Vagina (tissue), 2 donors: ENCODE data around the gene EFCAB11. TPM values are rescaled to one million over a fixed set of nuclear protein-coding genes. Genes with fewer than 3 reads are reported as not detected.

Source experiments
- DNase-seq, 2 donors: peaks; one replicate each; pipeline ENCODE4 v3.0.0-alpha.2; 2017; ENCODE audit errors: extremely low spot score in 2 of 2
- H3K27ac ChIP-seq: fragments of 200-600 bp; sonication (generic); one replicate; pipeline ENCODE4 v1.5.1; 2019
- H3K27me3 ChIP-seq: fragments of 200-600 bp; sonication (generic); one replicate; pipeline ENCODE4 v1.5.1; 2019
- H3K36me3 ChIP-seq, 2 donors: fragments of 200-600 bp; sonication (generic); one replicate each; pipeline ENCODE4 v1.5.1; 2017 to 2019
- H3K4me1 ChIP-seq: fragments of 200-600 bp; sonication (generic); one replicate; pipeline ENCODE4 v1.5.1; 2019
- H3K4me3 ChIP-seq, 2 donors: fragments of 200-600 bp; sonication (generic); 1 replicate in 1 of 2; 2 replicates in 1 of 2; pipeline ENCODE4 v1.5.1; 2016 to 2019
- H3K9me3 ChIP-seq: fragments of 200-600 bp; sonication (generic); one replicate; pipeline ENCODE4 v1.5.1; 2019
- CTCF ChIP-seq, 3 experiments: fragments of 450-650 bp in 2 of 3; fragments of 200-600 bp in 1 of 3; sonication (generic) in 1 of 3; IDR thresholded peaks; one replicate each; pipeline ENCODE4 v1.5.1; 2017 to 2019; ENCODE audit warnings: antibody characterized with exemption in 3 of 3, mild to moderate bottlenecking in 2 of 3, moderate library complexity in 2 of 3
- POLR2A ChIP-seq, 2 donors: fragments of 450-650 bp; IDR thresholded peaks; one replicate each; pipeline ENCODE4 v1.6.1; 2017; ENCODE audit warnings: antibody characterized with exemption in 2 of 2, mild to moderate bottlenecking in 2 of 2, moderate library complexity in 2 of 2
- POLR2AphosphoS5 ChIP-seq, 2 donors: sonication (generic); formaldehyde crosslinking; IDR thresholded peaks; one replicate each; pipeline ENCODE4 v1.9.0; 2017; ENCODE audit warnings: antibody characterized with exemption in 2 of 2, mild to moderate bottlenecking in 2 of 2, low read depth in 1 of 2; ENCODE audit not compliant: insufficient read depth in 1 of 2
- intact Hi-C: fragments of 100-400 bp; cut with DNase I; formaldehyde crosslinking; loops from one replicate; pipeline ENCODE4 v1.15.1; 2023
- total RNA-seq: library from RNA; depleted of rRNA; stranded (reverse); fragments of >200 nt; gene quantifications from one replicate; pipeline ENCODE4 v1.2.3, GENCODE V29; 2016

Gene EFCAB11
- total RNA-seq, 1 donor from 2014 or later: 9.6 TPM

GRCh38 chr14:89823743-89824142 lies 130.8 kb downstream of the EFCAB11 start:
- DNase-seq: no peak
- Histone ChIP-seq H3K9me3 (no peaks in the 10 kb centered on the region), H3K27me3 (no peaks in the 10 kb centered on the region), H3K36me3 (no peaks in the 10 kb centered on the region), H3K4me3 (no peak overlapping the region), H3K27ac (no peak overlapping the region), H3K4me1 (no peaks in the 10 kb centered on the region)
- no peak for TF ChIP-seq CTCF (IDR thresholded peaks at IDR 0.05)
- TF ChIP-seq POLR2A (IDR thresholded peaks at IDR 0.05): no peak
- no peak for TF ChIP-seq POLR2AphosphoS5 (IDR thresholded peaks at IDR 0.05; ENCODE audit: insufficient read depth in 1 of 2, low read depth in 1 of 2)
- intact Hi-C loops: no loop called here

- Histone ChIP-seq H3K27me3 (no peaks in the 10 kb centered on the region), H3K36me3 (no peaks in the 10 kb centered on the region), H3K9me3 (no peaks in the 10 kb centered on the region), H3K4me3 (no peak overlapping the region), H3K27ac (no peak overlapping the region), H3K4me1 (no peaks in the 10 kb centered on the region)
- no peak for TF ChIP-seq POLR2A (IDR thresholded peaks at IDR 0.05)
- no peak for TF ChIP-seq CTCF (IDR thresholded peaks at IDR 0.05)
- TF ChIP-seq POLR2AphosphoS5 (IDR thresholded peaks at IDR 0.05; ENCODE audit: insufficient read depth in 1 of 2, low read depth in 1 of 2): no peak
- intact Hi-C loops: no loop called here
- no peak for DNase-seq
Measured at GRCh38 chr14:89814126-89814525, 140.4 kb downstream of the EFCAB11 start.

GRCh38 chr14:89813617-89814031 lies 140.9 kb downstream of the EFCAB11 start:
- TF ChIP-seq POLR2A (IDR thresholded peaks at IDR 0.05) (no peak), POLR2AphosphoS5 (IDR thresholded peaks at IDR 0.05; ENCODE audit: insufficient read depth in 1 of 2, low read depth in 1 of 2) (no peak), CTCF (IDR thresholded peaks at IDR 0.05) (no peak)
- no peaks in the 10 kb centered on the region for H3K9me3 ChIP-seq
- no peaks in the 10 kb centered on the region for H3K4me1 ChIP-seq
- intact Hi-C loops: no loop called here
- H3K4me3 ChIP-seq: no peak overlapping the region
- no peak for DNase-seq
- H3K36me3 ChIP-seq: no peaks in the 10 kb centered on the region
- H3K27ac ChIP-seq: no peak overlapping the region
- H3K27me3 ChIP-seq: no peaks in the 10 kb centered on the region

GRCh38 chr14:89811954-89812575 lies 142.5 kb downstream of the EFCAB11 start:
- no peak overlapping the region for H3K4me3 ChIP-seq

More at GRCh38 chr14:89811954-89812575, 142.5 kb downstream of the EFCAB11 start:
- Histone ChIP-seq H3K27ac (no peak overlapping the region), H3K27me3 (no peaks in the 10 kb centered on the region), H3K36me3 (no peaks in the 10 kb centered on the region), H3K9me3 (no peaks in the 10 kb centered on the region), H3K4me1 (no peaks in the 10 kb centered on the region)
- TF ChIP-seq CTCF (IDR thresholded peaks at IDR 0.05): no peak
- no peak for TF ChIP-seq POLR2A (IDR thresholded peaks at IDR 0.05)
- no peak for TF ChIP-seq POLR2AphosphoS5 (IDR thresholded peaks at IDR 0.05; ENCODE audit: insufficient read depth in 1 of 2, low read depth in 1 of 2)
- intact Hi-C loops: no loop called here
- DNase-seq: no peak
